Esophagus muscularis mucosa (tissue), 3 donors: Measurements from ENCODE around the gene TEAD4.

ENCODE experiments used
- CTCF ChIP-seq, 3 experiments: fragments of 200-600 bp in 2 of 3; fragments of 450-650 bp in 1 of 3; sonication (generic) in 2 of 3; IDR thresholded peaks; one replicate each; pipeline ENCODE4 v1.5.1; 2017 to 2019; ENCODE audit warnings: antibody characterized with exemption in 3 of 3, mild to moderate bottlenecking in 2 of 3, moderate library complexity in 1 of 3
- POLR2A ChIP-seq: fragments of 450-650 bp; IDR thresholded peaks from one replicate; pipeline ENCODE4 v1.6.1; 2017; ENCODE audit warnings: antibody characterized with exemption, moderate library complexity, mild to moderate bottlenecking, low read depth
- POLR2AphosphoS5 ChIP-seq, 2 donors: sonication (generic); formaldehyde crosslinking; IDR thresholded peaks; one replicate each; pipeline ENCODE4 v1.6.1; 2017; ENCODE audit warnings: antibody characterized with exemption in 2 of 2

- TF ChIP-seq CTCF (IDR thresholded peaks at IDR 0.05) (no peak), POLR2A (no peak), POLR2AphosphoS5 (IDR thresholded peaks at IDR 0.05) (no peak)
Observed at GRCh38 chr12:2955888-2956287, 3.3 kb upstream of the TEAD4 start.
